Prostate gland (tissue), 2 donors: ENCODE data around the gene TAAR8. TPM values are rescaled to one million over a fixed set of nuclear protein-coding genes. Genes with fewer than 3 reads are reported as not detected.

ENCODE experiments used
- DNase-seq: peaks from one replicate; pipeline ENCODE4 v3.0.0-alpha.2; 2019; ENCODE audit warnings: low spot score
- H3K27ac ChIP-seq, 2 donors: fragments of 200-600 bp; sonication (generic); 2 replicates each; pipeline ENCODE4 v1.5.1; 2017 to 2019
- H3K27me3 ChIP-seq: fragments of 200-600 bp; sonication (generic); replicated peaks from 2 replicates; pipeline ENCODE4 v1.5.1; 2019; ENCODE audit not compliant: insufficient read depth
- H3K36me3 ChIP-seq, 2 donors: fragments of 200-600 bp; sonication (generic); 1 replicate in 1 of 2; 2 replicates in 1 of 2; pipeline versions ENCODE4 v1.5.1 to v1.8.1; 2017 to 2019
- H3K4me1 ChIP-seq: fragments of 200-600 bp; sonication (generic); replicated peaks from 2 replicates; pipeline ENCODE4 v1.5.1; 2019
- H3K4me3 ChIP-seq, 2 donors: fragments of 200-600 bp; sonication (generic); 2 replicates each; pipeline ENCODE4 v1.5.1; 2017 to 2019
- H3K9me3 ChIP-seq: fragments of 200-600 bp; sonication (generic); 2 replicates; pipeline ENCODE4 v1.5.1; 2017
- POLR2A ChIP-seq: fragments of 450-650 bp; IDR thresholded peaks from one replicate; pipeline ENCODE4 v1.6.1; 2016; ENCODE audit warnings: antibody characterized with exemption, mild to moderate bottlenecking
- POLR2AphosphoS5 ChIP-seq: sonication (generic); formaldehyde crosslinking; IDR thresholded peaks from one replicate; pipeline ENCODE4 v1.6.1; 2017; ENCODE audit warnings: antibody characterized with exemption
- WGBS: methylation state at CpG from one replicate; pipeline ENCODE4 v1.1.5; 2018; 5-methylcytosine and 5-hydroxymethylcytosine counted together
- intact Hi-C: fragments of 100-400 bp; cut with DNase I; formaldehyde crosslinking; loops from one replicate; pipeline ENCODE4 v1.14.2; 2022
- total RNA-seq, 2 donors: library from RNA; depleted of rRNA; stranded (reverse); fragments of >200 nt; gene quantifications; one replicate each; pipeline ENCODE4 v1.1.0, GENCODE V29; 2016
- TF ChIP-seq, protein P1 (sequence below), 4 experiments: fragments of 200-600 bp in 2 of 4; fragments of 450-650 bp in 2 of 4; sonication (generic) in 2 of 4; IDR thresholded peaks; 1 replicate in 3 of 4; 2 replicates in 1 of 4; pipeline ENCODE4 v1.5.1; 2016 to 2019; ENCODE audit warnings: antibody characterized with exemption in 4 of 4, mild to moderate bottlenecking in 2 of 4, moderate library complexity in 2 of 4

Gene TAAR8
- total RNA-seq, 2 donors from 2014 or later, result not detected

DNA sequence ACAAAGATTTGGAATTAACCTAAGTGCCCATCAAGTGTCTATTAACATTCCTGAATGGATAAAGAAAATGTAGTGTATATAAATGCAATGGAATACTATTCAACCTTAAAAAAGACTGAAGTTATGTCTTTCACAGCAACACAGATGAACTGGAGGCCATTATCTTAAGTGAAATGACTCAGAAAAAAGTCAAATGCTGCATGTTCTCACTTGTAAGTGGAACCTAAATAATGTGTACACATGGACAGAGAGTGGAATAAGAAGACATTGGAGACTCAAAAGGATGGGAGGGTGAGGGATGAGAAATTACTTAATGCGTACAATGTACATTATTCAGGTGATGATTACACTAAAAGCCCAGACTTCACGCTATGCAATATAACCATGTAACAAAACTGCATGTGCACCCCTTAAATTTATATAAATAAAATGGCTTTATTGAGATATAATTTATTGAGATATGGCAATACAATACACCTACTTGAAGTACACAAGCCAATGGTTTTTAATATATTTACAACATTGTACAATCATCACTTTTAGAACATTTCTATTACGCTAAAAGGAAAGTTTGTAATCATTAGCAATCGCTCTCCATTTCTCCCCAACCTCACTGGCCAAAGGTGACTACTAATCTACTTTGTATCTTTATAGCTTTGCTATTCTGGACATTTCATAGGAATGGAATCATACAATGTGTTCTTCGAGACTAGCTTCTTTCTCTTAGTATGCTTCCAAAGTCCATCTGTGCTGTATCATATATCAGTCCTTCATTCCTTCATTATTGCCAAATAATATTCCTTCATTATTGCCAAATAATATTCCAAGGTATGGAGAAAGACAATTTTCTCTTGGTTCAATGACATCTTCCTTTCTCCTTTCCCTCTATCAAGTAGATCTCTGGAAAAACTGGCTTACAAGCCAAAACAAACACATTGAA is 45.3 kb upstream of the TAAR8 start:
- WGBS, result 95% methylated on average over 5 of the region's 5 CpGs
- intact Hi-C loops, result no loop called here

DNA sequence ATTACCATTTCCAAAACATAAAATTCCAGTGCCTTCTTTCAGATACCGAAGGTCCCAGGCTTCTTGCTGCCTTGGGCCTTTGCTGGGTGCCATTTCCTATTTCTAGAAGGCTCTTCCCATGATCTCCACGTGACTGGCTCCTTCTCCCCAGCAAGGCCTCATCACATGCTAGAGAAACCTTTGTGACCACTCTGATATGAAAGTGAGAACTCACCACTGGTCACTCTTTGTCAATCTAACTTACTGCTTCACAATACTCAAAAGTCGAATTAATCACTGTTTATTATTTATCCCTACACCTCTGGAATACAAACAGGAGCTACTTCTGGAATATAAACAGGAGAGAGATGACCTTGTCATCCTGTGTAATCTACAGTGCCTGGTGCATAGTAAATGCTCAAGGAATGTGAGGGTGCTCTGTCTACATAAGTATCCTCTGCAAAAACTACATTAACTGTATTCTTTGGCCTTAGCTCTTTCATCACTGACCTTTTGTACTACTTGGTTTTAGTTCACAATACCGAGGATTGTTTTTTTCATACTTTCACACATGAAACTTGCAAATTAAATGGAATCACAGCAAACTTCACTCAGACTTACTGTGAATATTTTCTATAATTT is 41.2 kb upstream of the TAAR8 start:
- Histone ChIP-seq H3K9me3 (no peaks in the 10 kb centered on the region), H3K27ac (no peak overlapping the region), H3K4me3 (no peak overlapping the region), H3K36me3 (no peaks in the 10 kb centered on the region), H3K27me3 (no peaks in the 10 kb centered on the region), H3K4me1 (no peaks in the 10 kb centered on the region)
- WGBS, result 58% methylated on average over 4 of the region's 4 CpGs
- no peak for DNase-seq
- TF ChIP-seq, protein P1, sequence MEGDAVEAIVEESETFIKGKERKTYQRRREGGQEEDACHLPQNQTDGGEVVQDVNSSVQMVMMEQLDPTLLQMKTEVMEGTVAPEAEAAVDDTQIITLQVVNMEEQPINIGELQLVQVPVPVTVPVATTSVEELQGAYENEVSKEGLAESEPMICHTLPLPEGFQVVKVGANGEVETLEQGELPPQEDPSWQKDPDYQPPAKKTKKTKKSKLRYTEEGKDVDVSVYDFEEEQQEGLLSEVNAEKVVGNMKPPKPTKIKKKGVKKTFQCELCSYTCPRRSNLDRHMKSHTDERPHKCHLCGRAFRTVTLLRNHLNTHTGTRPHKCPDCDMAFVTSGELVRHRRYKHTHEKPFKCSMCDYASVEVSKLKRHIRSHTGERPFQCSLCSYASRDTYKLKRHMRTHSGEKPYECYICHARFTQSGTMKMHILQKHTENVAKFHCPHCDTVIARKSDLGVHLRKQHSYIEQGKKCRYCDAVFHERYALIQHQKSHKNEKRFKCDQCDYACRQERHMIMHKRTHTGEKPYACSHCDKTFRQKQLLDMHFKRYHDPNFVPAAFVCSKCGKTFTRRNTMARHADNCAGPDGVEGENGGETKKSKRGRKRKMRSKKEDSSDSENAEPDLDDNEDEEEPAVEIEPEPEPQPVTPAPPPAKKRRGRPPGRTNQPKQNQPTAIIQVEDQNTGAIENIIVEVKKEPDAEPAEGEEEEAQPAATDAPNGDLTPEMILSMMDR (IDR thresholded peaks at IDR 0.05), result no peak
- TF ChIP-seq POLR2A (no peak), POLR2AphosphoS5 (no peak)
- intact Hi-C loops, result no loop called here

More for the DNA sequence above, 45.3 kb upstream of the TAAR8 start:
- DNase-seq, result no peak
- TF ChIP-seq POLR2AphosphoS5 (no peak), POLR2A (no peak)
- TF ChIP-seq, protein P1 (IDR thresholded peaks at IDR 0.05), result no peak
- no peaks in the 10 kb centered on the region for H3K4me1 ChIP-seq
- no peaks in the 10 kb centered on the region for H3K27me3 ChIP-seq
- no peak overlapping the region for H3K4me3 ChIP-seq
- no peak overlapping the region for H3K27ac ChIP-seq
- H3K9me3 ChIP-seq, result no peaks in the 10 kb centered on the region
- H3K36me3 ChIP-seq, result no peaks in the 10 kb centered on the region

DNA sequence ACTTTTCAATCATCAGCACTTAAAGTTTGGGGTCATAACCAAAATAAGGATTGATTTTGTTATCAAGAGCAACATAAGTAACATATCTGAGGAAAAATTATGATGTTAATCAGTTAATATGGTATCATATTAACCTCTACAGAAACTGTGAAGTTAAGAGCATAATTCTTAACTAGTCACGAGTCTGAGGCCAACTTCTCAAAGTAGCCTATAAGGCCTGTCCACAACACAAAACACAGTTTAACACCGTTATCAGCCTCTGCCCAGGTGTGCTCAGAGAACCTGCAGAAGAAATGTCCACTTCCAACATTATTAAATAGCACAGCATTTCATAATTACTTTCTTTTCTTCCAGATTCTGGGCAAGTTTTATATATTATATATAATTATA is 40.6 kb upstream of the TAAR8 start:
- DNase-seq, result no peak
- 26% methylated on average over 2 of the region's 2 CpGs for WGBS
- Histone ChIP-seq H3K4me1 (no peaks in the 10 kb centered on the region), H3K36me3 (no peaks in the 10 kb centered on the region), H3K4me3 (peak overlapping the region; percentile 77 to 89), H3K27me3 (no peaks in the 10 kb centered on the region), H3K9me3 (no peaks in the 10 kb centered on the region), H3K27ac (peak overlapping the region in 1 of 2 donors; percentile 75)
- intact Hi-C loops, result no loop called here
- TF ChIP-seq POLR2AphosphoS5 (no peak), POLR2A (no peak)
- TF ChIP-seq, protein P1 (IDR thresholded peaks at IDR 0.05), result no peak

DNA sequence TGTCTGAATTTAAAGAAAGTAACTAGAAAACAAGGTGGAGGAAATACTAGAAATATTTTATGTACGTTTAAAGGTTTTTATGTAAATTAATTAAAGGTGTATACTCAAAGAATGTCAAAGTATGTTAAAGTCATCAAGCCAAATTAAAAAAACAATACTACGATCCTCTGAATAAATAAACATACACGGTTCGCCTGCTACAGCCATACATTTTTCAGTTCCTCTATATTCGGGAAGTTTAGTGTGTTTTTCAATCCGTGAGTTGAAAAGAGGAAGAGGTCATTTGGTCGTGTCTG is 40.2 kb upstream of the TAAR8 start:
- Histone ChIP-seq H3K4me1 (no peaks in the 10 kb centered on the region), H3K4me3 (peak overlapping the region; percentile 77 to 89), H3K27me3 (no peaks in the 10 kb centered on the region), H3K27ac (peak overlapping the region; percentile 75 to 78), H3K36me3 (no peaks in the 10 kb centered on the region), H3K9me3 (no peaks in the 10 kb centered on the region)
- WGBS, result under 1% methylated on average over 7 of the region's 7 CpGs
- intact Hi-C loops, result no loop called here
- TF ChIP-seq POLR2A (no peak), POLR2AphosphoS5 (no peak)
- TF ChIP-seq, protein P1 (IDR thresholded peaks at IDR 0.05), result no peak
- DNase-seq, result no peak
